Stimulated activated CD4-positive, alpha-beta T cell treated with anti-CD3 and anti-CD28 coated beads, Interleukin-15, amount 100 ng/mL, for 48 hours (primary cell): Measurements from ENCODE around the gene GPC6.
"Not testable (repeated sequence)": the region's sequence is repeated elsewhere in the genome, so short reads cannot be mapped to it uniquely, and the experiment has no call there.

Source experiments
- DNase-seq, 2 donors: peaks; one replicate each; pipeline ENCODE4 v3.0.0-alpha.2; 2020; ENCODE audit warnings: low read depth in 2 of 2

GPC6 gene

GRCh38 chr13:93318534-93319254 lies 92.1 kb downstream of the GPC6 start:
- DNase-seq = no peak

- no peak for DNase-seq
Measured at GRCh38 chr13:93320942-93321341, 94.3 kb downstream of the GPC6 start.

- DNase-seq = not testable (repeated sequence)
Measured at GRCh38 chr13:93323880-93324279, 97.3 kb downstream of the GPC6 start.

GRCh38 chr13:93325303-93326233 lies 99.0 kb downstream of the GPC6 start:
- DNase-seq = no peak

GRCh38 chr13:93326234-93326811 lies 99.7 kb downstream of the GPC6 start:
- DNase-seq = no peak

- DNase-seq = no peak
Measured at GRCh38 chr13:93328943-93329342, 102.3 kb downstream of the GPC6 start.

GRCh38 chr13:93336728-93337127 lies 110.1 kb downstream of the GPC6 start:
- no peak for DNase-seq

- DNase-seq = no peak
Measured at GRCh38 chr13:93338030-93338429, 111.4 kb downstream of the GPC6 start.

GRCh38 chr13:93338906-93339305 lies 112.3 kb downstream of the GPC6 start:
- DNase-seq = no peak

- DNase-seq = no peak
Measured at GRCh38 chr13:93339550-93339949, 112.9 kb downstream of the GPC6 start.

GRCh38 chr13:93341517-93341916 lies 114.9 kb downstream of the GPC6 start:
- no peak for DNase-seq

GRCh38 chr13:93343097-93343496 lies 116.5 kb downstream of the GPC6 start:
- no peak for DNase-seq

- no peak for DNase-seq
Measured at GRCh38 chr13:93344048-93344705, 117.6 kb downstream of the GPC6 start.

GRCh38 chr13:93345024-93345423 lies 118.4 kb downstream of the GPC6 start:
- no peak for DNase-seq

GRCh38 chr13:93345770-93346169 lies 119.2 kb downstream of the GPC6 start:
- DNase-seq = no peak

GRCh38 chr13:93352616-93353015 lies 126.0 kb downstream of the GPC6 start:
- DNase-seq = no peak

GRCh38 chr13:93355094-93355493 lies 128.5 kb downstream of the GPC6 start:
- no peak for DNase-seq

- DNase-seq = no peak
Measured at GRCh38 chr13:93356469-93356868, 129.9 kb downstream of the GPC6 start.

- DNase-seq = no peak
Measured at GRCh38 chr13:93360021-93360420, 133.4 kb downstream of the GPC6 start.

GRCh38 chr13:93361703-93362102 lies 135.1 kb downstream of the GPC6 start:
- DNase-seq = no peak

- no peak for DNase-seq
Measured at GRCh38 chr13:93364166-93364565, 137.6 kb downstream of the GPC6 start.

- no peak for DNase-seq
Measured at GRCh38 chr13:93368296-93368695, 141.7 kb downstream of the GPC6 start.
